ENCODE results near the gene DCAF4L1.

DCAF4L1 gene

GRCh38 chr4:41981456-41981855 is at the start of gene DCAF4L1:
DCAF4L1 (plus strand) TSS chr4:41981756; CDS start chr4:41981793, 37 bp downstream.
- DNase-seq = no peak

GRCh38 chr4:41932988-41933387 is 48.6 kb upstream of the DCAF4L1 start:
- no peak for DNase-seq

- no peak for DNase-seq
These were observed 47.5 kb upstream of the DCAF4L1 start for GRCh38 chr4:41933997-41934503.

GRCh38 chr4:41934514-41934900 is 47.0 kb upstream of the DCAF4L1 start:
- no peak for DNase-seq

GRCh38 chr4:41934901-41935651 is 46.5 kb upstream of the DCAF4L1 start, which contains the start of gene TMEM33:
TMEM33 (plus strand) TSS chr4:41935429; CDS start chr4:41935485, 56 bp downstream.
- peak; percentile 89 for DNase-seq

GRCh38 chr4:41935652-41936021 is 45.9 kb upstream of the DCAF4L1 start:
- no peak for DNase-seq

- DNase-seq = no peak
These were observed 42.4 kb upstream of the DCAF4L1 start for GRCh38 chr4:41939016-41939626.

GRCh38 chr4:41940834-41941233 is 40.7 kb upstream of the DCAF4L1 start:
- DNase-seq = no peak

- no peak for DNase-seq
These were observed 38.0 kb upstream of the DCAF4L1 start for GRCh38 chr4:41943506-41943905.

GRCh38 chr4:41944089-41944488 is 37.5 kb upstream of the DCAF4L1 start:
- no peak for DNase-seq

GRCh38 chr4:41949531-41949930 is 32.0 kb upstream of the DCAF4L1 start:
- no peak for DNase-seq

GRCh38 chr4:41957634-41958033 is 23.9 kb upstream of the DCAF4L1 start:
- peak; percentile 15 for DNase-seq

GRCh38 chr4:41963105-41963504 is 18.5 kb upstream of the DCAF4L1 start:
- DNase-seq = peak; percentile 12

GRCh38 chr4:41964401-41964800 is 17.2 kb upstream of the DCAF4L1 start:
- no peak for DNase-seq

- no peak for DNase-seq
These were observed 14.2 kb upstream of the DCAF4L1 start for GRCh38 chr4:41967392-41967791.

GRCh38 chr4:41969671-41970070 is 11.9 kb upstream of the DCAF4L1 start:
- no peak for DNase-seq

GRCh38 chr4:41975341-41975740 is 6.2 kb upstream of the DCAF4L1 start:
- no peak for DNase-seq

- no peak for DNase-seq
These were observed 4.6 kb upstream of the DCAF4L1 start for GRCh38 chr4:41976775-41977516.

- DNase-seq = no peak
These were observed 3.8 kb upstream of the DCAF4L1 start for GRCh38 chr4:41977709-41978108.

- no peak for DNase-seq
These were observed 1.2 kb downstream of the DCAF4L1 start for GRCh38 chr4:41982716-41983115.

GRCh38 chr4:41985151-41985550 is 3.6 kb downstream of the DCAF4L1 start:
- DNase-seq = no peak

- DNase-seq = no peak
These were observed 8.4 kb downstream of the DCAF4L1 start for GRCh38 chr4:41989994-41990364.

- peak; percentile 93 for DNase-seq
These were observed 9.0 kb downstream of the DCAF4L1 start, which contains the start of gene SLC30A9 for GRCh38 chr4:41990365-41991111. SLC30A9 (plus strand) TSS chr4:41990530; CDS start chr4:41990652, 122 bp downstream.
